Medulla oblongata (tissue), 1 donor: ENCODE results near the gene SPECC1L.

Experiments used
- DNase-seq: peaks from one replicate; pipeline ENCODE4 v3.0.0-alpha.2; 2015; ENCODE audit errors: extremely low spot score

The SPECC1L gene

DNA sequence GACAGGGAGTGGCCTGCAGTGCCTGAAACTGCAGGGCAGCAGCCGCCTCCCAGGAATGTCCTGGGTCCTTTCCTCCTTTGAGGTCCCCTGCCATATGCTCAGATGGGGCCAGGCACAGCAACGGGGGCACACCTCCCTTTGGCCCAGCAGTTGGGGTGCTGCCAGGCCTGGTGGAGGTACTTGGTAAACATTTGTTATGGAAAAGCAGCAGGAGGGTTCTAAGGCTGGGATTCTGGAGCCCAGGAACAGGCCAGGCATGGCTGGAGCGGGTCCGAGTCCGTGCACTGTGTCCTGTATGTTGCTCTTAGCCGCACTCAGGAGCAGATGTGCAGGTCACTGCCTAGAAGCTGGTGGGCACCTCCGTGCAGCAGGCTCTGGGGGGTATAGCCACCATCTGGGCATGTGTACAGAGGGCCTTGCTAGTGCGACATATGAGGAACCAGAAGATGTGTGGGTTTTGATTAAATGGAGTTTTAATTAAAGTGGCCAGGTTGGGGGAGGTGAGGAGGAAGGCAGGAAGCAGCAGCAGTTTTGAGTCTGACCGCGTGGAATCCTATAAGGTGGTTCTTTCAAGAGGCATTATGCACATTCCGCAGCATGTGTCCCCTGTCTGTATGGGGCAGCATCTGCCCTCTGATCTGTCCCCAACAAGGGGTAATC, 158.2 kb downstream of the SPECC1L start:
- no peak for DNase-seq

DNA sequence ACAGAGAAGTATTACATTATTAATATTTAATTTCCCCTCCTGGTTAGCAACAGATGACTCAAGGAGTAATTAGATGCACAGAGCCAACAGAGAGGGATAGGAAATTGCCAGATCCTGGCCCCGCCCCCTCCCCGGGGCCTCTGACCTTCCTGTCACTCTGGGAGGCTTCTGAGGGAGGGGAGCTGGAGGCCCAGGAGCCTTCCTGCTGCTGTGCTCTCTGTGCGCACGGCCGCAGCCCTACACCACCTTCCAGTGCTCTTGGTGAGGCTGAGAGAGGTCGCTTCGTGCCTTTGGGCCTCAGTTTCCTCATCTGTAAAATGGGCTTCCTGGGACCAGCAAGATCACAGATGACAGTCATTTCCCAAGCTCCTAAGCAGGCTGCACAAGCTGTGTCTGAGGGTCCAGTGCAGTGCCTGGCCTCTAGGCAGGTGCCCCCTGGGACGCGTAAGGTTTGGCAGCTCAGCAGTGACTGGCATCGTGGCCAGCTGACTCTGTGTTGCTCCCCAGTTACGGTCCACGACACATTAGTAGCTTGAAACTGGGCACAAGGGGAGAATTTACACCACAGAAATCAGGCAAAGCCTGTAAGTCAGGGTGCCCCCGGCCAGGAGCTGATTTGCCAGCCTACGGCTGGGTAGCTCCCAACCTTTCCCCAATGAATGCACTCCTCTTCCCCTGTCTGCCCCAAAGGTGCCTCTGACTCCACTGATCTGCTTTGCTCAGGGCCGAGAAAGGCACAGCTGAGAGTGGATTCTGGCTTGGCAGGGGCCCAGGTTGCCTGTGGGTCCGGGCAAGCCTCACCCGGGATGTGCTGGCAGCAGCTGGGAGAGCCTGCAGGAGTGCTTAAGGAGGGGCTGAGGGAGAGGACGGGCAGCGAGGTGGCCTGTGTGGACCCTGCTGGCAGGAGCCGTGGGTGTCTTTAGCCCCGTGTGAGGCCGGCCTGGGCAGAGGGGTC, 159.1 kb downstream of the SPECC1L start:
- no peak for DNase-seq

DNA sequence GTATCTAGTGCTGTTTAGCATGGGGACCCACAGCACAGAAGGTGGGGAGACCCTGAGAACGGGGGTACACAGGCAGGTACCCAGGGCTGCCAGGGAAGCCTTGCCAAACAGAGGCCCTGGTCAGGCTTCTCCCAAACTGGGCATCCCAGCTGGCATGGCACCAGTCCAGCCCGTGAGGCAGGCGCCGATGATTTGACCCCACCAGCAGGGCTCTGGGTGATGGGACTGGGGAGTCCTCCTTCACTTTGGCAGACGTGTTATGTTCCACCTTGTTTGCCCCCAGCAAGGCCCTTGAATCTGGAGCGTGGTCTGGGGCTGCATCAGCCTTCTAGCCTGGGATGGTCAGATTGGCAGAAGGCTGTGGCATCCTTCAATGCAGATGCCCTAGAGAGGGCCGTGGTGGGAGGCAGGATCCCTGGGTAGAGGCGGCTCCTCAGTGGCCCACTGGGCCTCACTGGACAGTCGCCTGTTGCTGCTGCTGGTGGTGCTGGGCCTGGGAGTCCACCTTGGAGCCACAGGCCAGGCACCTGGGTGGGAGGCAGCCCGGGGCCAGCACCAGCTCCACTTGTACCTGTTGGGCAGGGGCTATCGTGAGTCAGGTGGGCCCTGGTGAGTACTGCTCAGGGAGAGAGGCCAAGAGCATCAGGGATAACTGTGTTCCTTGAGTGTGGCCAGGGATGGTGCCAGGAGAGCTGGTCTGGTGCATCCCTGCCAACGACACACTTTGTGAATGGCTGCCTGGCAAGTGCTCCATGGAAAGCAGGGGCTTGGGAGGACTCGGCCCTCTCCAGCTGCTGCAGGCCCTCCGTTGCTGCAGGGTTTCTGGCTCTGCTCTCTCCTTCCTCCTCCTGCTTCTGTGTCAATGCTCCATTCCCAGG, 160.0 kb downstream of the SPECC1L start:
- peak; percentile 54 for DNase-seq

DNA sequence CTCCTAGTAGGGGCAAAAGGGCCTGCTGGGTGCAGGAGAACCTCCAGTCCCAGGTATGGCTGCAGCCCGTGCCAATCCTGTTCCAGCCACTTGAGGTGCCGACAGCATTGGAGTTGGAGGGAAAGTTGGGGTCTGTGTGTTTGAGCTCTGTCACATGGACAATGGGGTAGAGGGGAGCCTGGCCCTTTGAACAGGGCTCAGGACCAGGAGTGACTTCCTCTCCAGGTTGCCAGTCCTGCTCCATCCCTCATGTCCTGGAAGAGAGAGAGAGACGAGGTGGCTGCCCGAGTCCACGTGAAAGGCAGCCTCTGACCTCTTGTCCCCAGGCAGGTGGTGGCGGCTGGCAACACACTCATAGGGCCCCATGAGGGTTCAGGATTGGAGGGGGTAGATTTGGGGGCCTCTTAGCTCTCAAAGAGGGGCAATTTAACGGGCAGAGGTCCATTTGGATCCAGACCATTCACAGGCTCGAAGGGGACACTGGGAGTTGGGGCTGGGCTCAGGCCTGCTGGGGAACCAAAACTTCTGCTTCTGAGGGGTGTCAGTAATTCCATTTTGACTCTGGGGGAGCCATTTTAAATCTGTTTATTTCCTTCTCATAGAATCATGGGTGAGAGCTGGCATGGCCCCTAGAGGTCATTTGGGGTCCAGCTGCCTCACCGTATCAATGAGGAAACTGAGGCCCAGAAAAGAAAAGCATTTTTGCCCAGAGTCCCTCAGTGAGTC, 160.8 kb downstream of the SPECC1L start:
- DNase-seq, result no peak

DNA sequence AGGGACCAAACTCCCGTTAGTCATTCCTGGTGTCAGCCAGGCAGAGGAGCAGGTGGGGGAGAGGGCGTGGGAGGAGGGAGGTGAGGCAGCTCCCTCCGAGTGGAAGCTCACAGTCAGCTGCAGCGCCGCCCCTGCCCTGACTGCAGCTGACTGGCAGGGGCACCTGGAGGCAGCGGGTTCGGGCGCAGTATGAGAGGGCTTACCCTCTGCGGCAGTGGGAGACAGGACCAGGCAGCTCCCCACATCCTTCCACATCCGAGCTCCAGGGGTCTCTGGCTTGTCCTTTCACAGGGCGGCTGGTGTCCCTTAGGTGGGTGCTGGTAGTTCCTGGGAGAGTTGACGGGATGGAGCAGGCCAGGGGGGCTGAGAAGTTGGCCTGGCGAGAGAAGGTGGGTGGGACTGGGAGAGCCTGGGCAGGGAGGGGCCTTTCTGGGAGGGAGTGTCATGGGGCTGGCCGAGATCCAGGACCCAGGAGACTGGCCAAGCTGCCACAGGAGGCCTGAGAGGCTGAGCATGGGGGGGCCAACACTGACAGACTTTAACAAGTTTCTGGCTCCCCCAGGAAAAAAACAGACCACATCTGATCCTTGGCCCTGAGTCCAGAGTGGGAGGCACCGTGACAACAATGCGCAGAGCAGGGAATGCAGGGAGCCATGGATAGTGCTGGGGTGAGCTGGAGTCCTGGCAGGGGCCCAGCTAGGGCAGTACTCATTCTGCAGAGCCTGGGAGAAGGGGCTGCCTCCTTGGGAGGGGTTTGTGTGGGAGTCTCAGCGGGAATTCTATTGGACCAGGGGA, 161.6 kb downstream of the SPECC1L start:
- DNase-seq, result peak; percentile 56

DNA sequence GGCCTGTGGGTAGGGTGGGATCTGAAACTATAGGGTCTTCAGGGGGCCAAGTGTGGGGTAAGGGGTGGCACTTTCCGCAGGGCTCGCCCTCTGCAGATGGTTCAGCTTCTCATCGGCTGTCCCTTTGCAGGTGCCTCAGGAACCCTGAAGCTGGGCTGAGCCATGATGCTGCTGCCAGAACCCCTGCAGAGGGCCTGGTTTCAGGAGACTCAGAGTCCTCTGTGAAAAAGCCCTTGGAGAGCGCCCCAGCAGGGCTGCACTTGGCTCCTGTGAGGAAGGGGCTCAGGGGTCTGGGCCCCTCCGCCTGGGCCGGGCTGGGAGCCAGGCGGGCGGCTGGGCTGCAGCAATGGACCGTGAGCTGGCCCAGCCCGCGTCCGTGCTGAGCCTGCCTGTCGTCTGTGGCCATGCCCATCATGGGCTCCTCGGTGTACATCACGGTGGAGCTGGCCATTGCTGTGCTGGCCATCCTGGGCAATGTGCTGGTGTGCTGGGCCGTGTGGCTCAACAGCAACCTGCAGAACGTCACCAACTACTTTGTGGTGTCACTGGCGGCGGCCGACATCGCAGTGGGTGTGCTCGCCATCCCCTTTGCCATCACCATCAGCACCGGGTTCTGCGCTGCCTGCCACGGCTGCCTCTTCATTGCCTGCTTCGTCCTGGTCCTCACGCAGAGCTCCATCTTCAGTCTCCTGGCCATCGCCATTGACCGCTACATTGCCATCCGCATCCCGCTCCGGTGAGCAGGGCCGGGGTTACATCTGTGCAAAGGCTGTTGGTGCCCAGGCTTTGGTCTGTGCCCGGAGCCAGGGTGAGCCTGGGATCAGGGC, 162.6 kb downstream of the SPECC1L start:
- no peak for DNase-seq

DNA sequence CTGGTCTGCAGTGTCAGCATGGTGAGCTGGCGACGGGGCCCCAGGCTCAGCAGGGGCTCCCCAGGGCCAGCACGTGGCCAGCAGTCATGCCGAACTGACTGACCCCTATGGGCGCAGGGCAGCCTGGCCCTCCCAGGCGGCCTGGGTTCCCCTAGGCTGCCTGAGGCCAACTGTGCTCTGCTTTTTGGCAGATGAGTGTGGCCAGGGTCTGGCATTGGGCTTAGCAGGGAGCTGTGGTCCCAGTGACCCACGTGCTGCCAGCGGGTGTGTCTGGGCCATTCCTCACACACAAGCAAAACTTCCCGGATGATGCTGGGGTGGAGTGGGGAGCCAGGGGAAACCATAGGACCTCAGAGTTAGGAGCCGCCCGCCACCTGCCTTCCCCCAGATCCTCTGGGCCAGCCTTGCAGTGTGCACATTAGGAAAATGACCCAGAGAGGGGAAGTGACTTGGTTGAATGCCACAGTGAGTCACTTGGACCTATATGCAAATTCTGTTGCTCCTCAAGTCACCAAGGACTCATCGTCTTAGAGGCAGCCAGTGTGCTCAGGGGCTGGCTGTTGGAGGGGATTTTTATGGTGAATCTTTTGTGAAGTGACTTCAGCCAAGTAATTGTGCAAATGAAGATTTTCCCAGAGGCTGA, 163.3 kb downstream of the SPECC1L start:
- no peak for DNase-seq

DNA sequence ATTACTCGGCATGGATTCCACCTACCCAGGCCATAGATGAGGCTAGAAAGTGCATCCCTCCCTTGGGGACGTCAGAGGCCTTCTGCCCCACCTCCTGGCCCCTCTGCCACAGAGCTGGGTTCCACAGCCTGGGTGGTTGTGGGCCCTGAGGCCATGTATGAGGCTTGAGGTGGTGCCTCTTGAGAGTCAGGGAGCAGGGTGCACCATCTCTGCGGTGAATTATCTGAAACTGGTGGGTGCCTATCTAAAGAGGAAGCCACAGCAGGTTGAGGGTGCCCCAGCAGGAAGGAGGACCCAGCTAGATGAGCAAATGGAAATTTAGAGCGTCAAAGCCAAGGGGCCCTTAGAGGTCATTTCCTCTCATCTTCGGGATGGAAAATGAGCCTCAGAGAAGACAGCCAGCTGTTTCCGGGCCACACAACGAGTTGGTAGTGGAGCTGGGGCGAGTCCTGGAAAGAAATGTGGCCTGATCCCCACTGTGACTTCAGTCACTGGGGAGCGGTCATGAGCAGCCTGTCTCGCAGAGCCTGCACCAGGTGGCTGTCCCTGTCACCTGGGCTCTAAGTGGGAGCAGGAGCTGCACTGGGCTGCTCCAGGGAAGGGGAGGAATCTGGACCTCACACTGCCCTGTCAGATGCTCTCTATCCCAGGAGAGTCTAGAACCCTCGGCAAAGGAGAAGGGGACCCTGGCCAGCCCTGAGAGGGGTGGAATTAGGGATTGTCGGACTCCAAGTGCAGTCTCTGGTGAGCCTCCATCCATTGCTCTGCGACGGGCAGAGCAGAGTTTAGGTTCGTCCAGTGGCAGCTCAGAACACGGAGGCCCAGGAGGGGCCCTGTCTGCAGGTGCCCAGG, 164.1 kb downstream of the SPECC1L start:
- no peak for DNase-seq

DNA sequence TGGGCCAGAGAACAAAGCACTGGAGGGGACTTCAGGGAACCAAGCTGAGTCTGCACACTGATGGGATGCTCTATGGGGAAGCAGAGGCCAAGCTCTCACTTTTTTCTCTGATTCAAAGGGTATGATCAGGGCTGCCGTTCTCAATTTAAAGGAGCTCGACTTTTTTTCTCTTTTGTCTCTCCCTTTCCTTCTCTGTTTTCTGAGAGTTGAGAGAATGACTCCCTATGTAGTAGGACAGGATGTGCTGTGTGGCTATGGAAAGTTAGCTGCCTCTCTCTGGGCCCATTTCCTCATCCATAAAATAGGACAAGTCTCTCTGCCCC, 164.7 kb downstream of the SPECC1L start:
- no peak for DNase-seq

DNA sequence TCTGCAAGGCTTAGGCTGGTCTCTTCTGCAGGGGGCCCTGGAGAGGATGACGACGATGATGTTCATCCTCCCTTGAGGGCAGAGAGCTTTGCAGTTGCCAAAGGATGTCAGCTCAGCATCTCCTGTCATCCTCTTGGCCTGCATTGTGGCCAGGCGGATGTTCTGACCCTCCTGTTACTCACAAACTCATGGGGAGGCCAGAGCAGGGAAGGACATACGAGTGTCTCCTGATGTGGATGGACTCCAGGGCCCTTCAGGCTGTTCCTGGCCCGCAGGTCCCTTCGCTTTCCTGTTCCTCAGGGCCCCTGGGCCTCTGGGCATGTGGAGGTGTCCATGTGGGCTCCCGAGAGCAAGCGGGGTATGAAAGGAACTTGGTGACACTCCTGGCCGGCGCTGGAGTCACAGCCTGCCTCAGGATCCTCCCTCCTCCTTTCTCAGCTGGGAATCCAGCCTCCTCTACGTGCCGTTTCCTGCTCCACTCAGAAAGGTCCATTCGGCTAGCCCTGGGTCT, 165.3 kb downstream of the SPECC1L start:
- no peak for DNase-seq

DNA sequence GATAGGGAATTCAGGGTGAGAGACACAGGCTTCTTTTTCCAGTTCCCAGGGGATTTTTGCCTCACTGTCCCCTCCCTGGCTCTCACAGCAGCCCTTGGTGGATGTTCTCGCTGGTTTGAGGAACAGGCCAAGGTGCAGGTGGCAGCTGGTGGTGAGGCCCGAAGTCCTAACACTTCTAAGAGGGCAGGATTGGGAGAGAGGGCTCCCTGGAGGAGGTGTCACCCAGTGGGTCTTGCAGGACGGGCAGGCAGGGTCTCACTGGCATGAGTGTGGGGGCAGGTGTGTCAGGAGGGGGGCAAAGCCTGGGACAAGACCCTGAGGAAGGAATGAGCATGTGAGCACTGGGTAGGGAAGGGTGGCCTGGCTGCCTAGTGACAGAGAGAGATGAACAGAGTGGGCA, 165.9 kb downstream of the SPECC1L start:
- DNase-seq, result no peak

DNA sequence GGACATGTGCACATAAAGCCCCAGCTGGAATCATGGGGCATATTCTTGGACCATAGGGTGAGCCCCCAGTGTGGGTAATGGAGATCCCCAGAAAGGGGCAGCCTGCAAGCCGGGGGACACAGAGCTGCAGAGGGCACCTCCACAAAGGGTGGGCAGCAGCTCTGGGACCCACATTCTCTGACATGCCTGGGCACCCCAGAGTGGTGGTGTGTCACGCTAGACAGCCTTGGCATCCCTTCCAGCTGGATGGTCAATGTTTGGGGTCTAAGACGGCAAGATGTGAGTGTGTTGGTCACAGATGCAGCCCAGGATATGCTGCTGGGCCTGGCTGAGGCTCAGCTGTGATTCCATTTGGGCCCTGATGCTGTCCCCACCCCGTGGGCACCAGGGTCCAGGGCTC, 166.5 kb downstream of the SPECC1L start:
- DNase-seq, result no peak

DNA sequence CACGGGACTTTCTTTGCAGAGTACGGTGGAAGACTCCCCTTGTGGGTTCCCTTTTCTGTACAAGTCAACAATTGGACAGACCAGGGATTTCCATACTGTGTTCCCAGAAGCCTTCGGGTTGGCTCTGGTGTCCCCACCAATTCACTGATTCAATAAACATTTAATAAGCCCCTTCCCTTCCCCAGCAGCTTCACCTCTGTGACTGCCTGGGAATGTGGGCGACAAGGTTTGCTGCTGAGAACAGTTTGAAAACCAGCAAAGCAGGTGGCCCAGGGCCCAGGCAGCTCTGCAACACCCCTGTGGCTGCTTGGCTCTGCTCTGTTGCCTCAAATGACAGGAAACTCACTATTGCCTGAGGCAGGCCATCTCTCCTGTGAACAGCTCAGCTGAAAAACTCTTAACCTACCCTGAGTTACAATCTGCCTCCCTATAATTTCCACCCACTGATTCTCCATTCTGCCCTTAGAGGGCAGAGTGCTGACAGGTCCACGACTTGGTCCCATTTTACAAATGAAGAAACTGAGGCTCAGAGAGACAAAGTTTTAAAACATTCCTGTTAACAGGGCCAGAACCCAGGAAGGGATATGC, 167.2 kb downstream of the SPECC1L start:
- DNase-seq, result no peak

DNA sequence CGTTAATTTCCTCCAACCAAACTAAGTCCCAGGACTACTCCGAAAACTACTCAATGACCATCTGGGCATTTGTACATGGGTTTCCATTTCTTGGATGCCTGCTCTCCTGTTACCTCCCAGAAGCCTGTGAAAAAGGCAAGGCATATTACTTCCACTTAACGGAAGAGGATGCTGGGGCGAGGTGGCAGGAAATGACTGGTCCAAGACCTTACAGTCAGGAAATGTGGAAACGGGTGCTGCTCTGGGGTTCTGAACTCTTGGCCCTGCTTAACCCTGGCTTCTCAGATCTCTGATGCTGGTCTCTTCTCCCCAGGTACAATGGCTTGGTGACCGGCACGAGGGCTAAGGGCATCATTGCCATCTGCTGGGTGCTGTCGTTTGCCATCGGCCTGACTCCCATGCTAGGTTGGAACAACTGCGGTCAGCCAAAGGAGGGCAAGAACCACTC, 169.7 kb downstream of the SPECC1L start:
- no peak for DNase-seq

DNA sequence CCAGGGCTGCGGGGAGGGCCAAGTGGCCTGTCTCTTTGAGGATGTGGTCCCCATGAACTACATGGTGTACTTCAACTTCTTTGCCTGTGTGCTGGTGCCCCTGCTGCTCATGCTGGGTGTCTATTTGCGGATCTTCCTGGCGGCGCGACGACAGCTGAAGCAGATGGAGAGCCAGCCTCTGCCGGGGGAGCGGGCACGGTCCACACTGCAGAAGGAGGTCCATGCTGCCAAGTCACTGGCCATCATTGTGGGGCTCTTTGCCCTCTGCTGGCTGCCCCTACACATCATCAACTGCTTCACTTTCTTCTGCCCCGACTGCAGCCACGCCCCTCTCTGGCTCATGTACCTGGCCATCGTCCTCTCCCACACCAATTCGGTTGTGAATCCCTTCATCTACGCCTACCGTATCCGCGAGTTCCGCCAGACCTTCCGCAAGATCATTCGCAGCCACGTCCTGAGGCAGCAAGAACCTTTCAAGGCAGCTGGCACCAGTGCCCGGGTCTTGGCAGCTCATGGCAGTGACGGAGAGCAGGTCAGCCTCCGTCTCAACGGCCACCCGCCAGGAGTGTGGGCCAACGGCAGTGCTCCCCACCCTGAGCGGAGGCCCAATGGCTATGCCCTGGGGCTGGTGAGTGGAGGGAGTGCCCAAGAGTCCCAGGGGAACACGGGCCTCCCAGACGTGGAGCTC, 170.2 kb downstream of the SPECC1L start:
- no peak for DNase-seq

DNA sequence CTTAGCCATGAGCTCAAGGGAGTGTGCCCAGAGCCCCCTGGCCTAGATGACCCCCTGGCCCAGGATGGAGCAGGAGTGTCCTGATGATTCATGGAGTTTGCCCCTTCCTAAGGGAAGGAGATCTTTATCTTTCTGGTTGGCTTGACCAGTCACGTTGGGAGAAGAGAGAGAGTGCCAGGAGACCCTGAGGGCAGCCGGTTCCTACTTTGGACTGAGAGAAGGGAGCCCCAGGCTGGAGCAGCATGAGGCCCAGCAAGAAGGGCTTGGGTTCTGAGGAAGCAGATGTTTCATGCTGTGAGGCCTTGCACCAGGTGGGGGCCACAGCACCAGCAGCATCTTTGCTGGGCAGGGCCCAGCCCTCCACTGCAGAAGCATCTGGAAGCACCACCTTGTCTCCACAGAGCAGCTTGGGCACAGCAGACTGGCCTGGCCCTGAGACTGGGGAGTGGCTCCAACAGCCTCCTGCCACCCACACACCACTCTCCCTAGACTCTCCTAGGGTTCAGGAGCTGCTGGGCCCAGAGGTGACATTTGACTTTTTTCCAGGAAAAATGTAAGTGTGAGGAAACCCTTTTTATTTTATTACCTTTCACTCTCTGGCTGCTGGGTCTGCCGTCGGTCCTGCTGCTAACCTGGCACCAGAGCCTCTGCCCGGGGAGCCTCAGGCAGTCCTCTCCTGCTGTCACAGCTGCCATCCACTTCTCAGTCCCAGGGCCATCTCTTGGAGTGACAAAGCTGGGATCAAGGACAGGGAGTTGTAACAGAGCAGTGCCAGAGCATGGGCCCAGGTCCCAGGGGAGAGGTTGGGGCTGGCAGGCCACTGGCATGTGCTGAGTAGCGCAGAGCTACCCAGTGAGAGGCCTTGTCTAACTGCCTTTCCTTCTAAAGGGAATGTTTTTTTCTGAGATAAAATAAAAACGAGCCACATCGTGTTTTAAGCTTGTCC, 171.0 kb downstream of the SPECC1L start:
- no peak for DNase-seq
